MG63 (cell line): ENCODE data around the gene RPRML. TPM values are rescaled to one million over a fixed set of nuclear protein-coding genes. Genes with fewer than 3 reads are reported as not detected.
"Not testable (repeated sequence)": the region's sequence is repeated elsewhere in the genome, so short reads cannot be mapped to it uniquely, and the experiment has no call there.

Experiments
- DNase-seq: peaks from one replicate; pipeline ENCODE4 v3.0.0-alpha.2; 2020
- H3K27me3 ChIP-seq: fragments of 250-450 bp; sonication (Bioruptor Pico); 2 replicates; pipeline ENCODE4 v1.5.1; 2020; ENCODE audit warnings: mild to moderate bottlenecking, moderate library complexity
- H3K36me3 ChIP-seq: fragments of 250-450 bp; sonication (Bioruptor Pico); 2 replicates; pipeline ENCODE4 v1.5.1; 2020; ENCODE audit warnings: mild to moderate bottlenecking, moderate library complexity
- H3K4me3 ChIP-seq: fragments of 250-450 bp; sonication (Bioruptor Pico); 2 replicates; pipeline ENCODE4 v1.5.1; 2020; ENCODE audit warnings: mild to moderate bottlenecking, moderate library complexity
- H3K9me3 ChIP-seq: fragments of 250-450 bp; sonication (Bioruptor Pico); 2 replicates; pipeline ENCODE4 v1.5.1; 2020; ENCODE audit warnings: mild to moderate bottlenecking, moderate library complexity
- total RNA-seq: library from RNA; depleted of rRNA; stranded (reverse); fragments of >200 nt; shearing (Covaris generic); gene quantifications from 2 replicates; pipeline ENCODE4 v1.2.3, GENCODE V29; 2014; ENCODE audit warnings: low replicate concordance; rRNA removed

The RPRML gene
- total RNA-seq, result 0.42 and 2.2 TPM in 2 replicates

- Histone ChIP-seq H3K36me3 (no peaks in the 10 kb centered on the region), H3K27me3 (peaks cover 17% of the 10 kb centered on the region), H3K9me3 (no peaks in the 10 kb centered on the region), H3K4me3 (peak within 1 kb of the TSS; percentile 54)
- peak; percentile 75 for DNase-seq
These were observed at the start of gene RPRML for GRCh38 chr17:46979147-46979863. Gene RPRML, minus strand, starts transcription at chr17:46979253. Its CDS starts 246 bp downstream, at chr17:46979007.

GRCh38 chr17:47016966-47017365 lies 37.9 kb upstream of the RPRML start:
- DNase-seq, H3K36me3 ChIP-seq, H3K27me3 ChIP-seq, H3K9me3 ChIP-seq, H3K4me3 ChIP-seq: not testable (repeated sequence)

- H3K9me3 ChIP-seq, result no peaks in the 10 kb centered on the region
- H3K27me3 ChIP-seq, result no peaks in the 10 kb centered on the region
- no peak for DNase-seq
- H3K4me3 ChIP-seq, result no peak overlapping the region
- H3K36me3 ChIP-seq, result no peaks in the 10 kb centered on the region
These were observed 34.3 kb upstream of the RPRML start for GRCh38 chr17:47013341-47013740.

GRCh38 chr17:47012457-47012856 lies 33.4 kb upstream of the RPRML start:
- DNase-seq, result no peak
- Histone ChIP-seq H3K4me3 (no peak overlapping the region), H3K27me3 (no peaks in the 10 kb centered on the region), H3K36me3 (no peaks in the 10 kb centered on the region), H3K9me3 (no peaks in the 10 kb centered on the region)

DNA sequence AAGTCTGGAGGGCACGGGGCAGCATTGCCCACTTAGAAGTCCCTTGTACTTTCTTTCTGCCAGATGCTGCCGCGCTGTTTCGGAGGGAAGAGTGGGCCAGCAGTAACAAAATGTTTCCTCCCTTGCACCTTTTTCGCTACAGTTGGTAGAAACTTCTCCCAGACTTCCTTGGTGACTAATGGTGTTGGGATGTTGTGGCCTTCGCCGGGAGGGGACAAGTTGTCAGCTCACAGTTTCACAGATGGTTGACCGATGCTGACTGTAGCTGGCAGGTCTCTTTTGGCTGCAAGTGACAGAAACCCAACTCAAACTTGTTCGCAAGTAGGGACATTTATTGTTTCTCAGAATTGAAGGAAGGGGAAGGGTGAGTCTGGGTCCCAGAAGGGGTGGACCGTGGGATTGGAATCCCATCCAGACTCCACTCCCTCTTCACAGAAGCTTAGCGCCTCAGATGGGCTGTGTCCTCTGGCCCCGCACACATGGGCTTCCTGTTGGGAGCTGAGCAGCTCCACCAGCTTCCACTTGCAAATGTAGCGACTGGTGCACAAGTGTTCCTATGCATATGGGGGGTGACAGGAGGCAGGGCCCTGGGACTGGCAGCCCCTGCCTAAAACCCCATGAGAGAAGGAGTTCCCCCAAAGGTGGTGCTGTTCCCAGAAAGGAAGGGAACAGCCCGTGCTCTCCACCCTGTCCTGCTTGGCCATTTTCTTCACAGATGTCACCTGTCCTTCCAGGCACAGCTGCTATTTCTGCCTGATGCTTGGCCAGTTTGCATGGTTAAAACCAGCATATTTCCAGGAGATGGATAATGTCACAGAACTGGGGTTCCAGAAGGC lies 30.9 kb upstream of the RPRML start:
- Histone ChIP-seq H3K9me3 (no peaks in the 10 kb centered on the region), H3K27me3 (no peaks in the 10 kb centered on the region), H3K36me3 (no peaks in the 10 kb centered on the region), H3K4me3 (no peak overlapping the region)
- no peak for DNase-seq

DNA sequence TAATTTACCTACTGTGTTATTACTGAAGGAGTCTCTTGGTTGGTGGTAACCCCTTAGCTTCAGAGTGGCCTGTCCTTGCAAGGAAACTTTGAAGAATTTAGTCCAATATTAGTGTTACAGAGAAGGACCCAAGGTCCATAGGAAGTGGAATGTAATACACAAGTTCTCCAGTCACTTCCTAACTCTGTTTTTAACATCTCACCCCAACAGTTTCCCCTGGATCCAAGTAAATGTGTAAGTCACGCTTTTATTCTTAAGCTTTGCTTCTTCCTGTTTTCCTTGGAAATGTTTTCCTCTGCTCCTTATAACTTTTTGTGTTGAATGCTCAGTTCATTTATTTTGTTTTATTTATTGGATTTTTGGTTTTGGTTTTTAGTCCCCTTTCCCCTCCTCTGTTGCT lies 25.9 kb upstream of the RPRML start:
- no peaks in the 10 kb centered on the region for H3K9me3 ChIP-seq
- no peaks in the 10 kb centered on the region for H3K36me3 ChIP-seq
- DNase-seq, result no peak
- H3K27me3 ChIP-seq, result no peaks in the 10 kb centered on the region; the same call in 1 of the 2 replicates
- H3K4me3 ChIP-seq, result no peak overlapping the region

GRCh38 chr17:47003864-47004263 lies 24.8 kb upstream of the RPRML start:
- DNase-seq, H3K36me3 ChIP-seq, H3K27me3 ChIP-seq, H3K9me3 ChIP-seq, H3K4me3 ChIP-seq: not testable (repeated sequence)

GRCh38 chr17:46995841-46996571 lies 17.0 kb upstream of the RPRML start:
- peak; percentile 81 for DNase-seq
- H3K4me3 ChIP-seq, result no peak overlapping the region

DNA sequence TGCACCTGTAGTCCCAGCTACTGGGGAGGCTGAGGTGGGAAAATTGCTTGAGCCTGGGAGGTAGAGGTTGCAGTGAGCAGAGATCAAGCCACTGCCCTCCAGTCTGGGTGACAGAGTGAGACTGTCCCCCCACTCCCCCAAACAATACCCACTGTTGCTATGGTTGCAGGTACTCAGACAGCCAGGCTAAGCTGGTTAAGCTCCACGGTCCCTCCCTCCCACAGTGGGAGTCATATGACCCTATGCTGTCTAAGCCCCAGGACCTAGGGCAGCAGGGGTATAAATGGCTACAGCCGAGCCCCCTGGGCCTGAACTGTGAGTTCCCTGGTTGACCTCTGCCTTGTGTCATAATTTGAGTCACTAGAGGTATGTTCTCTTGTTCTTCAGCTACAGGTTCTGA lies 15.9 kb upstream of the RPRML start:
- no peaks in the 10 kb centered on the region for H3K9me3 ChIP-seq

More at GRCh38 chr17:46995841-46996571, 17.0 kb upstream of the RPRML start:
- Histone ChIP-seq H3K9me3 (no peaks in the 10 kb centered on the region), H3K27me3 (no peaks in the 10 kb centered on the region), H3K36me3 (no peaks in the 10 kb centered on the region)

DNA sequence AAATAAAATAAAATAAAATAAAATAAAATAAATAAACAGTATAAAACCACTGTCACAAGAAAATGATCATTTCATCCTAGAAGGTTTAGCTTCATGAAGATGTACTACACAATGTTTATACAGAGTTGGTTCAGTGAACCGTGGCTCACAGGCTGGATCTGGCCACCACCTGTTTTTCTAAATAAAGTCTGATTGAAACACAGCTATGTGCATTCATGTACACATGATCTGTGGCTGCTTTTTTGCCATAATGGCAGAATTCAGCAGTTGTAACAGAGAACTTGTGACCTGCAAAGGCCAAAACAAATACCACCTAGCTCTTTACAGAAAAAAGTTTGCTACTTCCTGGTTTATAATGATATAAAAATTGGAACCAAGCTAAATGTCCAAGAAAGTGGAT lies 12.6 kb upstream of the RPRML start:
- no peaks in the 10 kb centered on the region for H3K9me3 ChIP-seq
- no peaks in the 10 kb centered on the region for H3K36me3 ChIP-seq
- H3K4me3 ChIP-seq, result no peak overlapping the region
- no peak for DNase-seq
- H3K27me3 ChIP-seq, result no peaks in the 10 kb centered on the region

More for the DNA sequence above, 15.9 kb upstream of the RPRML start:
- Histone ChIP-seq H3K36me3 (no peaks in the 10 kb centered on the region), H3K27me3 (no peaks in the 10 kb centered on the region), H3K4me3 (no peak overlapping the region)
- no peak for DNase-seq

DNA sequence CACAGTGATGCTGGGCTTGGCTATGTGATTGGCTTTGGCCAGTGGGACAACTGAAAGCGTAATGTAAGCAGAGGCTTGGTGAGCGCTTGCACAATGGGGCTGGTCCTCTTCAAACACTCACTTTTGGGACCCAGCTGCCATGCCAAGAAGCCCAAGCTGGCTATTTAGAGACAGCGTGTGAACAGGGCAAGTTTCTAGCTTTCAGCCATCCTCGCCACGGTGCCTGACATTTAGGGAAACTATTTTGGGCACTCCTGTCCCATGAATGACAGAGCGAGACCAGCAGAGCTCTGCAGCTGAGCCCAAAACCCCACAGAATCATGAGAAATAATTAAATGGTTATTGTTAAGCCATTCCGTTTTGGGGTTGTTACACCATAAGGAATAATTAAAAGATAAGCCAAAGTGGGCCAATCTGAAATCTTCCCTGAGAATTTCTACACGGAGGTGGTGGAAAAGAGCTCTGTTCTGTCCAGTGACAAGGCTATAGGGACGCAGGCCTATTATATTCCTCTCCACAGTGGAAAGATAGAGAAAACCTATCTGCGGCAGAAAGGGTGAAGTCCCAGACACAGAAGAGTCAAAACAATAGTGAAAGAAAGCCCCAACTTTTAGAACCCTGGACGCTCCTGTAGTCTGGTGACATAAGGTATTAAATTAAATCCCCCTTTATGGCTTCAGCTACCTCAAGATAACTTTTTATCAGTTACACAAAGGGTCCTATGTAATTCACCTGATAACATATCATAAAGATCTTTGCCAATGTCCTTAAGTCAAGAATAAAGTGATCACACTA lies 10.8 kb upstream of the RPRML start:
- Histone ChIP-seq H3K9me3 (no peaks in the 10 kb centered on the region), H3K36me3 (no peaks in the 10 kb centered on the region), H3K27me3 (no peaks in the 10 kb centered on the region), H3K4me3 (no peak overlapping the region)
- DNase-seq, result no peak

DNA sequence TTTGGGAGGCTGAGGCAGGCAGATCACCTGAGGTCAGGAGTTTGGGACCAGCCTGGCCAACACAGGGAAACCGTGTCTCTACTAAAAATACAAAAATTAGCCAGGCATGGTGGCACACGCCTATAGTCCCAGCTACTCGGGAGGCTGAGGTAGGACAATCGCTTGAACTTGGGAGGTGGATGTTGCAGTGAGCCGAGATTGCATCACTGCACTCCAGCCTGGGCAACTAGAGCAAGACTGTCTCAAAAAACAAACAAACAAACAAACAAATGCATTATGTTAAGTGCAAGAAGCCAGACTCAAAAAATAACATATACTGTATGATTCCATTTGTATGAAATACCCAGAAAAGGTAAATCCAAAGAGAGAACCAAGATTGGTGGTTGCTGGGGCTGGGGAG lies 8.9 kb upstream of the RPRML start:
- DNase-seq, H3K9me3 ChIP-seq, H3K27me3 ChIP-seq, H3K36me3 ChIP-seq, H3K4me3 ChIP-seq: not testable (repeated sequence)

DNA sequence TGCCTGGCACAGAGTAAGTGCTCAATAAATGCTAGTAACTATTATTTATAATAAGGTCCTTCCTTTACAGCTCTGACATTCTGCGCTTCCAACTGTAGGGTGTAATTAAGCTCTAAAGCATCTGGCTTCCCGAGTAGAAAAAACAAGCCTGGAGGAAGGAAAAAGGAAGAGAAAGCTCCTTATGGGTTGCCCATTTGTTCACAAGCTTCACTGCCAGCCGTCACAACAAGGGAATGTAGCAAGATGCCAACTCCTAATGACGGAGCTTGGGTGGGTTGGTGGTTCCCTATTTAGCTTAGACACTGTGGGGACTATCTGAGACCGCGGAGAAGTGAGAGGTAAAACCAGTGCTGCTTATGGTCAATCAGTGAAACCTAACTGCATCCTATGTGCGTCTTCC lies 7.3 kb upstream of the RPRML start:
- H3K4me3 ChIP-seq, result no peak overlapping the region
- H3K9me3 ChIP-seq, result no peaks in the 10 kb centered on the region
- no peaks in the 10 kb centered on the region for H3K36me3 ChIP-seq
- no peak for DNase-seq
- H3K27me3 ChIP-seq, result no peaks in the 10 kb centered on the region

DNA sequence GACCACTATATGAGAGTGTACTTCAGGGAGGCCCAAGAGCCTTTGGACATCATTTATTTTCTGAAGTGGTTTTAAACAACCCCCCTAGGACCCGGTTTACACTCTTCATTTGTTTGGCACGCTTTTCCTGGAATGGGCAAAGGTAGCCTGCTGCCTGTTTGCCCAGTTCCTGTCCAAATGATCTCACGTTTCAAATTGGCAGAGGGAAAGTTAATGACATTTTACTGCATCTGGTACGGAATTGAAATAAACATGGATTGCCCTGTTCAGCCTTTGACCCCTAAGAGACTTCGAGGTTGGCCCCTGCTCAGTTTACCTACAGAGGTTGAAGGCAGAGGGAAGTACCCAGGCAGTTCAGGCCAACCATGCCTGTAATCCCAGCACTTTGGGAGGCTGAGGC lies 5.8 kb upstream of the RPRML start:
- peak; percentile 63 for DNase-seq
- Histone ChIP-seq H3K27me3 (no peaks in the 10 kb centered on the region), H3K4me3 (no peak overlapping the region), H3K9me3 (no peaks in the 10 kb centered on the region), H3K36me3 (no peaks in the 10 kb centered on the region)

DNA sequence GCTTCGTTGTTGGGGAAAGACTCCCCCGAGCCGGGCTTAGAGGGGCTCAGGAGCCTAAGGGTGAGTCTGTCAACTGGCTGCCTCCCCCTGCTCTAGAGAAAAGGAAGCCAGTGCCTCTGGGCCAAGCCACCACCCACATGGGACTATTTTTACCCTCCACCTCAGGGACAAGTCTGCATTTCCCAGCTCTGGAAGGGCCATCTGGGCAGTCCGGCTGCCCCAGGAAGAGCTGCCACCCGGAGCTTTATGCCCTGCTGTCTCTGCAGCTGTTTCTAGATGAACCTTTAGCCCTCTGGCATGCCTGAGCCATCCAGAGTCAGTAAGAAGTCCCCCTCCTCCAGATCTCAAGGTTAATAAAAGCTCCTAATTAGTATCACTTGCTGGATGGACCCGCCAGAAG lies 5.3 kb upstream of the RPRML start:
- no peak overlapping the region for H3K4me3 ChIP-seq
- H3K27me3 ChIP-seq, result peaks cover 5% of the 10 kb centered on the region; the same call in 1 of the 2 replicates
- H3K9me3 ChIP-seq, result no peaks in the 10 kb centered on the region
- DNase-seq, result no peak
- H3K36me3 ChIP-seq, result no peaks in the 10 kb centered on the region

GRCh38 chr17:46983782-46984181 lies 4.7 kb upstream of the RPRML start:
- Histone ChIP-seq H3K27me3 (peaks cover 6% of the 10 kb centered on the region), H3K4me3 (no peak overlapping the region), H3K36me3 (no peaks in the 10 kb centered on the region), H3K9me3 (no peaks in the 10 kb centered on the region)
- DNase-seq, result no peak
